HepG2 (cell line): ENCODE data around the gene ZDHHC14. TPM values are rescaled to one million over a fixed set of nuclear protein-coding genes. Genes with fewer than 3 reads are reported as not detected.
A peak's percentile ranks its signal among the peaks of the same experiment; 100 is the strongest.

Experiments used
- GABPB1 ChIP-seq: IDR thresholded peaks from 2 replicates; pipeline ENCODE4 v1.6.1; 2016; ENCODE audit warnings: mild to moderate bottlenecking, missing genetic modification reagents, moderate library complexity, missing compliant biosample characterization
- GRHL1 ChIP-seq: sonication (generic); formaldehyde crosslinking; conservative IDR thresholded peaks from 2 replicates; pipeline ENCODE4 v1.8.0; 2022; ENCODE audit warnings: missing genetic modification reagents
- KDM2A ChIP-seq: sonication (generic); formaldehyde crosslinking; IDR thresholded peaks from 2 replicates; pipeline ENCODE4 v1.4.0; 2020; ENCODE audit warnings: low read depth, missing genetic modification reagents, borderline replicate concordance
- PITX1 ChIP-seq: sonication (generic); formaldehyde crosslinking; IDR thresholded peaks from 2 replicates; pipeline ENCODE4 v1.5.1; 2020; ENCODE audit warnings: mild to moderate bottlenecking, missing genetic modification reagents
- POLR2AphosphoS2 ChIP-seq: IDR thresholded peaks from 2 replicates; pipeline ENCODE4 v1.6.1; 2011; ENCODE audit warnings: low read depth, low read length, improper control_type of control experiment
- PTBP1 ChIP-seq: fragments of 200-400 bp; formaldehyde crosslinking; IDR thresholded peaks from 2 replicates; pipeline ENCODE4 v1.6.1; 2018; ENCODE audit warnings: low read length, low read depth; ENCODE audit not compliant: poor library complexity, severe bottlenecking
- SAFB2 ChIP-seq: sonication (generic); formaldehyde crosslinking; IDR thresholded peaks from 2 replicates; pipeline ENCODE4 v1.5.1; 2020; ENCODE audit warnings: missing genetic modification reagents, low read depth, mild to moderate bottlenecking, borderline replicate concordance
- SAP130 ChIP-seq: IDR thresholded peaks from 2 replicates; pipeline ENCODE4 v1.6.1; 2016; ENCODE audit warnings: low read depth
- SETDB1 ChIP-seq: sonication (generic); formaldehyde crosslinking; IDR thresholded peaks from 2 replicates; pipeline ENCODE4 v1.5.1; 2020; ENCODE audit warnings: missing genetic modification reagents, mild to moderate bottlenecking, borderline replicate concordance
- STAG1 ChIP-seq: sonication (generic); formaldehyde crosslinking; IDR thresholded peaks from 2 replicates; pipeline ENCODE4 v1.4.0; 2020; ENCODE audit warnings: missing genetic modification reagents
- ZBTB34 ChIP-seq: sonication (generic); formaldehyde crosslinking; IDR thresholded peaks from 2 replicates; pipeline ENCODE4 v1.8.0; 2022; ENCODE audit warnings: mild to moderate bottlenecking, missing genetic modification reagents
- ZBTB37 ChIP-seq: sonication (generic); formaldehyde crosslinking; IDR thresholded peaks from 2 replicates; pipeline ENCODE4 v1.4.0; 2020; ENCODE audit warnings: mild to moderate bottlenecking, missing genetic modification reagents
- ZGPAT ChIP-seq: IDR thresholded peaks from 2 replicates; pipeline ENCODE4 v1.6.1; 2016; ENCODE audit warnings: mild to moderate bottlenecking
- ZNF280B ChIP-seq: sonication (generic); formaldehyde crosslinking; IDR thresholded peaks from 2 replicates; pipeline ENCODE4 v1.5.0; 2020; ENCODE audit warnings: missing genetic modification reagents, mild to moderate bottlenecking, borderline replicate concordance
- ZNF317 ChIP-seq: sonication (generic); formaldehyde crosslinking; IDR thresholded peaks from 2 replicates; pipeline ENCODE4 v1.5.0; 2020; ENCODE audit warnings: mild to moderate bottlenecking, missing genetic modification reagents
- ZNF569 ChIP-seq: sonication (generic); formaldehyde crosslinking; IDR thresholded peaks from 2 replicates; pipeline ENCODE4 v1.5.0; 2020; ENCODE audit warnings: mild to moderate bottlenecking, missing genetic modification reagents, moderate library complexity, borderline replicate concordance
- ZNF777 ChIP-seq: sonication (generic); formaldehyde crosslinking; IDR thresholded peaks from 2 replicates; pipeline ENCODE4 v1.4.0; 2020; ENCODE audit warnings: missing genetic modification reagents
- ZNF878 ChIP-seq: sonication (generic); formaldehyde crosslinking; IDR thresholded peaks from 2 replicates; pipeline ENCODE4 v1.8.1; 2023; ENCODE audit warnings: mild to moderate bottlenecking, missing genetic modification reagents, moderate library complexity
- ZSCAN21 ChIP-seq: sonication (generic); formaldehyde crosslinking; IDR thresholded peaks from 2 replicates; pipeline ENCODE4 v1.8.0; 2022; ENCODE audit warnings: mild to moderate bottlenecking, missing genetic modification reagents, moderate library complexity, borderline replicate concordance
- ZSCAN9 ChIP-seq: IDR thresholded peaks from 2 replicates; pipeline ENCODE4 v1.6.1; 2016; ENCODE audit warnings: borderline replicate concordance
- polyA plus RNA-seq, 8 experiments: library from polyadenylated mRNA; depleted of rRNA in 3 of 8; stranded (reverse) in 7 of 8; unstranded in 1 of 8; fragments of >200 nt; fragmentation: Illumina TruSeq in 4 of 8; extraction: Trizol in 4 of 8; gene quantifications; 2 replicates each; pipeline versions ENCODE4 v1.2.1 to v1.2.3, GENCODE V29; 2011 to 2016; ENCODE audit warnings: low read depth in 4 of 8, missing spikeins in 1 of 8, mixed read lengths in 1 of 8; ENCODE audit not compliant: insufficient read depth in 1 of 8
- total RNA-seq, 5 experiments: library from RNA; depleted of rRNA; stranded (reverse); fragments of >200 nt; fragmentation: Illumina TruSeq; extraction: Trizol; gene quantifications; 2 replicates each; pipeline ENCODE4 v1.2.3, GENCODE V29; 2016; ENCODE audit warnings: low read depth in 1 of 5

ZDHHC14 gene
- total and polyA plus RNA-seq, 2 of the 13 experiments (the other 11 are each of a cell fraction or from before 2014, with no cell fraction given) = 3.7 to 9.5 TPM

- TF ChIP-seq ZNF878 (peak; percentile 98), ZBTB34 (CRISPR knock-in tag) (peak; percentile 99), SETDB1 (CRISPR knock-in tag) (peak; percentile 79; the same call in 1 of the 2 replicates), ZNF317 (peak; percentile 92), ZSCAN9 (CRISPR knock-in tag) (peak; percentile 75; the same call in 1 of the 2 replicates), STAG1 (peak; percentile 52), ZNF569 (peak; percentile 99), KDM2A (CRISPR knock-in tag) (peak; percentile 91), GRHL1 (CRISPR knock-in tag) (no peak; the same call in 1 of the 2 replicates), PITX1 (CRISPR knock-in tag) (peak; percentile 100), POLR2AphosphoS2 (peak; percentile 76; the same call in 1 of the 2 replicates), PTBP1 (peak; percentile 96), ZBTB37 (peak; percentile 91; the same call in 1 of the 2 replicates), SAFB2 (CRISPR knock-in tag) (peak; percentile 76), SAP130 (peak; percentile 96), ZNF280B (CRISPR knock-in tag) (peak; percentile 59; the same call in 1 of the 2 replicates), ZNF777 (CRISPR knock-in tag) (peak; percentile 64), ZGPAT (peak; percentile 100), ZSCAN21 (CRISPR knock-in tag) (peak; percentile 82), GABPB1 (CRISPR knock-in tag) (peak; percentile 90)
Observed at GRCh38 chr6:157531169-157531985, 150.4 kb downstream of the ZDHHC14 start (continued).
